ENCODE data around the gene TKTL1. TPM values are rescaled to one million over a fixed set of nuclear protein-coding genes. Genes with fewer than 3 reads are reported as not detected.

TKTL1 gene
- total RNA-seq, 4 donors from 2014 or later: 0.31 TPM; not detected in 2

DNA sequence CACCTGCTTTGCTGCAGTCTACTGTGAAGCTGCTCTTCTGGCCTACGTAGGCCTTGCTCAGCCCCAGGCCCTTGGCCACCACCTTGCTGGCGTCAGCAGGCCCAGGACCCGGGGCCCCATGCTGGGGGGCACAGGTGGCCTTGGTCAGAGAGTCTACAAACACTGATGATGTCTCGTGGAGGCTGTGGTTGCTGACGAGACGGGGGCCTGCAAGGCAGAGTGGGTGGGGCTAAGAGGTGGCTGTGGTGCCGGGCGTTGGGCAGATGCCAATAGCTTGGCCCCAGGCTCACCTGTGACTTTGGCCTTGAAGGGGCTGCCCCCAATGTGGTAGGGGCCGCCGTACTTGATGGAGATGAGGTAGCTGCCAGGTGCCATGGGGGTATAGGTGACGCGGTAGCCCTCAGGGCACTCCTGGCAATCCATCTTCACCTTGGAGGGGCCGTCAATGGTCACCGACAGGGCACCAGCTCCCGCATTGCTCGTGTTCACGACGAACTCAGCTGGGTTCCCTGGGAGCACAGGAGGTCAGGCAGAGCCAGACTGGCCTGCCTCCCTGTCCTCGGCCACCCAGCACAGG lies 53.9 kb downstream of the TKTL1 start:
- Histone ChIP-seq H3K4me1 (peaks cover 0 to 12% (median 0%) of the 10 kb centered on the region in 3 donors), H3K27me3 (no peaks in the 10 kb centered on the region), H3K9me3 (no peaks in the 10 kb centered on the region), H3K36me3 (peaks cover 0 to 60% of the 10 kb centered on the region in 2 donors), H3K4me3 (no peak overlapping the region), H3K27ac (peak overlapping the region; percentile 39 to 94 (median 64))
- TF ChIP-seq, protein P1, sequence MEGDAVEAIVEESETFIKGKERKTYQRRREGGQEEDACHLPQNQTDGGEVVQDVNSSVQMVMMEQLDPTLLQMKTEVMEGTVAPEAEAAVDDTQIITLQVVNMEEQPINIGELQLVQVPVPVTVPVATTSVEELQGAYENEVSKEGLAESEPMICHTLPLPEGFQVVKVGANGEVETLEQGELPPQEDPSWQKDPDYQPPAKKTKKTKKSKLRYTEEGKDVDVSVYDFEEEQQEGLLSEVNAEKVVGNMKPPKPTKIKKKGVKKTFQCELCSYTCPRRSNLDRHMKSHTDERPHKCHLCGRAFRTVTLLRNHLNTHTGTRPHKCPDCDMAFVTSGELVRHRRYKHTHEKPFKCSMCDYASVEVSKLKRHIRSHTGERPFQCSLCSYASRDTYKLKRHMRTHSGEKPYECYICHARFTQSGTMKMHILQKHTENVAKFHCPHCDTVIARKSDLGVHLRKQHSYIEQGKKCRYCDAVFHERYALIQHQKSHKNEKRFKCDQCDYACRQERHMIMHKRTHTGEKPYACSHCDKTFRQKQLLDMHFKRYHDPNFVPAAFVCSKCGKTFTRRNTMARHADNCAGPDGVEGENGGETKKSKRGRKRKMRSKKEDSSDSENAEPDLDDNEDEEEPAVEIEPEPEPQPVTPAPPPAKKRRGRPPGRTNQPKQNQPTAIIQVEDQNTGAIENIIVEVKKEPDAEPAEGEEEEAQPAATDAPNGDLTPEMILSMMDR (IDR thresholded peaks at IDR 0.05): no peak
- peak; percentile 35 for TF ChIP-seq POLR2AphosphoS5 (IDR thresholded peaks at IDR 0.05)
- no peak for ATAC-seq
- no CpG with 5 or more reads among the region's 19 CpGs for WGBS, 2 donors (ENCODE audit: low coverage in 1 of 2)

DNA sequence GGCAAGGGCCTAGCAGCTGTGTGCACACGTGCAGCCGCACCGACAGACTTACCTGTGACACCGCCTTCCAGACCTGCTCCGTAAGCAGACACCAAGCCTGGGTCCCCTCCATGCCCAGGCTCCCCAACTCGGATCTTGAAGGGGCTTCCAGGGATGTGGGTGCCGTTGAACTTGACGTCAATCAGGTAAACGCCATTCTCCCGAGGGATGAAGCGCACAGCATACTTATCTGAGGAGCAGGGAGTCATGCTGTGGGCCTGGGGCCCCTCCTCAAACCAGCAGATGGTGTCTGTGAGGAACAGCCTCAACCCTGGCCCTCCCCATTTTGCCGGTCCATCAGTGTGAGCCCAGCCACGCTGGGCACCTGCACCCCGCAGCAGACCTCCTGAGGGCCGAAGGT lies 54.4 kb downstream of the TKTL1 start:
- Histone ChIP-seq H3K27ac (peak overlapping the region in 3 of 4 donors; percentile 50 to 94 (median 78)), H3K36me3 (peaks cover 0 to 65% of the 10 kb centered on the region in 2 donors), H3K4me1 (peaks cover 0 to 12% (median 0%) of the 10 kb centered on the region in 3 donors), H3K4me3 (no peak overlapping the region), H3K27me3 (no peaks in the 10 kb centered on the region), H3K9me3 (no peaks in the 10 kb centered on the region)
- no peak for TF ChIP-seq POLR2A (IDR thresholded peaks at IDR 0.05)
- TF ChIP-seq, protein P1 (IDR thresholded peaks at IDR 0.05): no peak
- TF ChIP-seq POLR2AphosphoS5 (IDR thresholded peaks at IDR 0.05): no peak
- 84% methylated on average over 8 of the region's 15 CpGs; no CpG with 5 or more reads in 1 of the 2 donors for WGBS, 2 donors (ENCODE audit: low coverage in 1 of 2)
- ATAC-seq: no peak

DNA sequence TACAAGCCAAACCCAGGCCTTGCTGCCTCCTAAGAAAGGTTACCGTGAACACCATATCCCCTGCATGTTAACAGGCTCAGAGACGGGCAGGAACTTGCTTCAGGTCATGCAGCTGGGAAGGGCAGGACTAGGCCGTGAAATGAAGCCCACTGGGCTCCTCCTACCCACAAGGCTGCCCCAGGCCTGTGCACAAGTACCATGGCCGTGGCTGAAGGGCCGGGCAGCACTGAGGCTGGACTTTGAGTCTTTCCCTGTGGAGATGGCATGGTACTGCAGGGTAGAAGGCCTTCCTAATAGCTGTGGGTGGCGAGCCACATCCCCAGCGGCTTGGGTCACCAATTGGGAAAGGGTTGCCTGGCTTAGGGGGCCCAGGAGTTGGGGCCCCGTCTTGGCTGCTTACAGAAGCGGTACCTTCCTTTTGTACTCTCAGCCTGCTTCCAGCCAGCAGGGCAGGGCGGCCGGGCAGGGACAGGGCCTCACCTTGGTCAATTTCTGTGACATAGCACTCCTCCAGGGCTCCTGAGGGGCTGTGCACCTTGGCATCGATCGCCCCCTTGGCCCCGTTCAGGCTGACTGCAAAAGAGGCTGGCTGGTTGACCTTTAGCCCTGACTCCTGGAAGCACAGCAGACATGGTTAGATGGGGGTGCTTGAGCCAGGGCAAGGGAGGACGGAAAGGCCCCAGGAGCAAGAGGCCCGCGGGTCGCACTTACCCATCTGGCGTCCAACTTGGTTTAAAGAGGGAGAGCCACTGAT lies 55.0 kb downstream of the TKTL1 start:
- Histone ChIP-seq H3K4me3 (no peak overlapping the region), H3K9me3 (no peaks in the 10 kb centered on the region), H3K27ac (peak overlapping the region in 3 of 4 donors; percentile 78 to 99 (median 94)), H3K36me3 (peaks cover 0 to 71% of the 10 kb centered on the region in 2 donors), H3K4me1 (peaks cover 0 to 14% (median 0%) of the 10 kb centered on the region in 3 donors), H3K27me3 (no peaks in the 10 kb centered on the region)
- TF ChIP-seq POLR2AphosphoS5 (IDR thresholded peaks at IDR 0.05) (peak; percentile 24), POLR2A (IDR thresholded peaks at IDR 0.05) (no peak)
- TF ChIP-seq, protein P1 (IDR thresholded peaks at IDR 0.05): no peak
- WGBS, 2 donors (ENCODE audit: low coverage in 1 of 2): 60% methylated on average over 1 of the region's 19 CpGs; no CpG with 5 or more reads in 1 of the 2 donors
- no peak for ATAC-seq

DNA sequence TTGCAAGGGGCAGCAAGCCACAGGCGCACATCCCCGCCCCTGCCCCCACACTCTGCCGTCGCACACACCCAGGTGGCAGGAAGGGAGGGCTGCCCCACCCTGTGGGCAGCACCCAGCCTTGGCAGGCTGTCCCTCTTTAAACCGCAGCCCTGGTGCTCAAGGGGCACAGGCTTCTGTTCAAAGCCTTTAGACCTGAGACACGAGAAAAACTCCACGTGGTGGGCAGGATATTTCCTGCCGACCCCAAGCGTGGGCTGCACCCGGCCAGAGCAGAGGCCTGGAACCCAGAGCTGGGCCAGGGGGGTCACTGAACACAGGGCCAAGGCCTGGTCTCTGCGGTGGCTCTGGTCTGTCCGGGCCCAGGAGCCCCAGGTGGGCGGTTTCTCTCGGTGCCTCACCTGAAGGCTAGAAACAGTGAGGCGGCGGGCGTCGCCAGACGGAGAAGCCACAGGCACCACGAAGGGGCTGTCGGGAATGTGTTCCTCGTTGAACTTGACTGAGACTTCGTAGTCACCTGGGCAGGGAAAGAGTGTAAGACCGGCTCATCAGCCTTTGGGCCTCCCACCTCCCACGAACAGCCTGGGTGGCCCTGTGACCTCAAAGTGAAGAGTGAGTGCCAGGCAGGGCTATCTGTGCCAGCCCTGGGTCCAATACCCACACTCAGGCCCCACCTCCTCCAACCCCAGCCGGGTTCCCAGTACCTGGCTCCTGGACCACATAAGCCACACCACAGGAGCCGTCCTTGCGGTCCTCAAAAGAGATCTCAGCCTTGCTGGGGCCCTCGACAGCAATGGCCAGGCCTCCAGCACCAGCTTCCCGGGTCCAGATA lies 55.8 kb downstream of the TKTL1 start:
- TF ChIP-seq, protein P1 (IDR thresholded peaks at IDR 0.05): no peak
- no peak for TF ChIP-seq EP300 (IDR thresholded peaks at IDR 0.05)
- no peak for TF ChIP-seq POLR2A (IDR thresholded peaks at IDR 0.05)
- TF ChIP-seq POLR2AphosphoS5 (IDR thresholded peaks at IDR 0.05): no peak
- Histone ChIP-seq H3K36me3 (peaks cover 0 to 79% of the 10 kb centered on the region in 2 donors), H3K27ac (peak overlapping the region in 3 of 4 donors; percentile 78 to 99 (median 94))

More for the DNA sequence above, 55.8 kb downstream of the TKTL1 start:
- no peaks in the 10 kb centered on the region for H3K27me3 ChIP-seq
- no peak overlapping the region for H3K4me3 ChIP-seq
- no peaks in the 10 kb centered on the region for H3K9me3 ChIP-seq
- H3K4me1 ChIP-seq: peaks cover 0 to 22% (median 0%) of the 10 kb centered on the region in 3 donors
- ATAC-seq: no peak
- 90% methylated on average over 6 of the region's 30 CpGs; no CpG with 5 or more reads in 1 of the 2 donors for WGBS, 2 donors (ENCODE audit: low coverage in 1 of 2)
